Pancreas (tissue), 10 donors: ENCODE data around the gene CRACR2A. TPM values are rescaled to one million over a fixed set of nuclear protein-coding genes. Genes with fewer than 3 reads are reported as not detected.

ENCODE experiments used
- ATAC-seq, 4 donors: fragments of 200-7000 bp; cut with Tn5 transposase; one replicate each; pipeline versions ENCODE4 v1.8.0 to v1.9.1; 2020; ENCODE audit warnings: mild to moderate bottlenecking in 4 of 4, moderate library complexity in 4 of 4
- DNase-seq, 6 donors: peaks; one replicate each; pipeline ENCODE4 v3.0.0-alpha.2; 2020
- FAIRE-seq: peaks from 2 replicates; lab custom pipeline; 2012; peaks lifted over from hg19 to GRCh38; lab: Jason Lieb, UNC
- H3K27ac ChIP-seq, 4 donors: fragments of 200-600 bp; sonication (generic); 1 replicate in 3 of 4; 2 replicates in 1 of 4; pipeline versions ENCODE4 v1.5.0 to v1.8.0; 2020
- H3K27me3 ChIP-seq, 4 donors: fragments of 200-600 bp; one replicate each; pipeline ENCODE4 v1.8.0; 2021
- H3K36me3 ChIP-seq, 3 donors: fragments of 200-600 bp; sonication (generic) in 1 of 3; one replicate each; pipeline versions ENCODE4 v1.5.0 to v1.8.0; 2020 to 2021
- H3K4me1 ChIP-seq, 3 donors: fragments of 200-600 bp; one replicate each; pipeline ENCODE4 v1.8.0; 2021
- H3K4me3 ChIP-seq, 4 donors: fragments of 200-600 bp; sonication (generic) in 2 of 4; one replicate each; pipeline versions ENCODE4 v1.5.0 to v1.8.0; 2020 to 2021
- H3K9me3 ChIP-seq, 4 donors: fragments of 200-600 bp; one replicate each; pipeline ENCODE4 v1.8.0; 2021
- WGBS, 2 donors: extraction: QIAGEN DNeasy Blood & Tissue Kit; methylation state at CpG; one replicate each; pipeline ENCODE4 v1.1.7; 2013; 5-methylcytosine and 5-hydroxymethylcytosine counted together
- intact Hi-C, 3 donors: fragments of 100-400 bp; cut with DNase I; formaldehyde crosslinking; loops; one replicate each; pipeline versions ENCODE4 v1.11.1 to v1.14.2; 2022
- polyA plus RNA-seq, 2 donors: library from polyadenylated mRNA; stranded (reverse); fragments of 200-250 nt; gene quantifications; one replicate each; pipeline ENCODE4 v1.2.3, GENCODE V29; 2013
- total RNA-seq, 6 donors: library from RNA; stranded (reverse); fragmentation: NEBNext Ultra II Directional in 4 of 6; extraction: Animal tissue kit (Norgen Biotek cat#: 25700) in 4 of 6; gene quantifications; one replicate each; pipeline versions ENCODE4 v1.2.1 to v1.2.4, GENCODE V29; 2021 to 2023
- TF ChIP-seq, protein P1 (sequence below), 4 donors: fragments of 200-600 bp; sonication (generic) in 3 of 4; IDR thresholded peaks; one replicate each; pipeline versions ENCODE4 v1.5.0 to v1.8.0; 2021; ENCODE audit warnings: antibody characterized with exemption in 4 of 4
- donor health status: healthy with polysubstance abuse.
- donor health status: DM: no; HTN: no; CAD: no; lungs with moderate emphysema.
- donor health status: DM: no; HTN: no; CAD: no.
- donor health status: control.
- donor health status: control.
- donor health status: Bipolar disorder and iron deficiency.
- donor health status: DM: yes; HTN: yes; CAD: no.
- donor health status: DM: no; HTN: no; CAD: no.
- donor health status: DM: no; HTN: no; CAD: no.
- donor health status: DM: yes; HTN: yes; CAD: no.

CRACR2A gene
- total and polyA plus RNA-seq, 8 donors = 1.5 to 10.3 (median 7.3) TPM

DNA sequence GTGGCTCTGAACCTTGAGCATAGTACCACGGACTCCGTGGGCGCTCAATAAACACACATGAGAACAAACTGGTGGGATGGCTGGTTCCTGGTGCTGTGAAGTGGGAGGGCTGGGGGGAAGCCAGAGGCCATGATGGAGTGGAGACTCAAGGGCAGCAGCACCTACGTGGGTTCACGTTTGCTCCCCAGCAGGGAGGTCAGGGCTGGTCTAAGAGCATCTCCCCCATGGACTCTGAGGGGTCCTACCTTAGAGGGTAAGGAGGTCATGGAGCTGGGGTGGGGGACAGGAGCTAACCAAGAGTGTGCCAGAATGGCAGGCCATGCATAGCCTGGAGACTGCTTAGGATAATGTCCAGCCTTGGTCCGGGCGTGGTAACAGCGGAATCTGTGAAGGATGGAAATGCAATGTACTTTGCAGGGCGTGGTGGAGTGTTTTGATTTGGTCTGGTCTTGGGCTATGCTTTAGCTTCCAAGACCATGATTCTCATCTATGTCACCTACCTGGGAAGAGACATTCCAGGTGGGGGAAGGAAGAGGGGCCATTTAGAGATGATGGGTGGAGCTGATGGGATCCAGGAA, 158.9 kb downstream of the CRACR2A start:
- WGBS, 2 donors = 90 to 94% methylated on average over 9 of the region's 9 CpGs
- Histone ChIP-seq H3K36me3 (no peaks in the 10 kb centered on the region), H3K4me3 (no peak overlapping the region), H3K27me3 (no peaks in the 10 kb centered on the region), H3K9me3 (no peaks in the 10 kb centered on the region), H3K27ac (no peak overlapping the region), H3K4me1 (no peaks in the 10 kb centered on the region)
- ATAC-seq = no peak
- TF ChIP-seq, protein P1, sequence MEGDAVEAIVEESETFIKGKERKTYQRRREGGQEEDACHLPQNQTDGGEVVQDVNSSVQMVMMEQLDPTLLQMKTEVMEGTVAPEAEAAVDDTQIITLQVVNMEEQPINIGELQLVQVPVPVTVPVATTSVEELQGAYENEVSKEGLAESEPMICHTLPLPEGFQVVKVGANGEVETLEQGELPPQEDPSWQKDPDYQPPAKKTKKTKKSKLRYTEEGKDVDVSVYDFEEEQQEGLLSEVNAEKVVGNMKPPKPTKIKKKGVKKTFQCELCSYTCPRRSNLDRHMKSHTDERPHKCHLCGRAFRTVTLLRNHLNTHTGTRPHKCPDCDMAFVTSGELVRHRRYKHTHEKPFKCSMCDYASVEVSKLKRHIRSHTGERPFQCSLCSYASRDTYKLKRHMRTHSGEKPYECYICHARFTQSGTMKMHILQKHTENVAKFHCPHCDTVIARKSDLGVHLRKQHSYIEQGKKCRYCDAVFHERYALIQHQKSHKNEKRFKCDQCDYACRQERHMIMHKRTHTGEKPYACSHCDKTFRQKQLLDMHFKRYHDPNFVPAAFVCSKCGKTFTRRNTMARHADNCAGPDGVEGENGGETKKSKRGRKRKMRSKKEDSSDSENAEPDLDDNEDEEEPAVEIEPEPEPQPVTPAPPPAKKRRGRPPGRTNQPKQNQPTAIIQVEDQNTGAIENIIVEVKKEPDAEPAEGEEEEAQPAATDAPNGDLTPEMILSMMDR (IDR thresholded peaks at IDR 0.05) = no peak
- DNase-seq = peak in 1 of 6 donors; percentile 21
- intact Hi-C loops = no loop called here
- FAIRE-seq = no peak

DNA sequence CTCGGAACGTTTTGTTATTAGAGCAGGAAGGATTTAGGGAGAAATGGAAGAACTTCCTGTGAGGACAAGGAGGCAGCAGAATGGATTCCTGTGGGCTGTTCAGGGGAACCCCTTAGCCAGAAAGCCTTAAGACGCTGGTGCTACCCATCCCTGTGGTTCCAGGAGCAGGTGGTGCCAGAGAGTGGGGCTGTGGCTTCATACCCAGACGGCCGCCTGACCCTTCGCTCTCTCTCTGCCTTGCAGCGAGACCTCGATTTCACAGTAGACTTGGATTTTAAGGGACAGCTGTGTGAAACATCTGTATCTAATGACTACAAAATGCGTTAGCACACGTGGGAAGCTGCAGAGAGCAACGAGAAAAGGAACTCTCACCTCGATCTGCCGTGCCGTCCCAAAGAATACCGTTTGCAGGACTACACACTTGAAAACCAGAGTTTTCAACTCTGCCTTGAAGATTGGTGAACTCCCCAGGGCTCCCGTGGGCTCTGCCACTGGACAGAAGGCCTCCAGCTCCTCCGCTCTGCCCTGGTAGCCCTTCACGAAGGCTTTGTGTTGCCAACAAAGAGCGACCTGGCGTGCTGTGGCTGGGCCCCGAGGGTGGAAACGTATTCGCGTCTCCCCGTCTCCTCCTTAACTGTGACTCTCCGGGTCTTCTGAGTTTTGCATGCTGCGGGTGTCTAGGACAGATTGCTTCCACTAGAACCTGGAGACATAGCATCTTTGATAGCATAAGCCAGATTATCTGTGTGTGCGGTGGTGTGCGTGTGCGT, 159.9 kb downstream of the CRACR2A start:
- intact Hi-C loops = no loop called here
- Histone ChIP-seq H3K4me3 (no peak overlapping the region), H3K36me3 (no peaks in the 10 kb centered on the region), H3K27me3 (no peaks in the 10 kb centered on the region), H3K9me3 (no peaks in the 10 kb centered on the region), H3K27ac (no peak overlapping the region), H3K4me1 (no peaks in the 10 kb centered on the region)
- DNase-seq (no peak), ATAC-seq (no peak), FAIRE-seq (no peak)
- 86 to 88% methylated on average over 30 of the region's 30 CpGs for WGBS, 2 donors
- TF ChIP-seq, protein P1 (IDR thresholded peaks at IDR 0.05) = no peak

DNA sequence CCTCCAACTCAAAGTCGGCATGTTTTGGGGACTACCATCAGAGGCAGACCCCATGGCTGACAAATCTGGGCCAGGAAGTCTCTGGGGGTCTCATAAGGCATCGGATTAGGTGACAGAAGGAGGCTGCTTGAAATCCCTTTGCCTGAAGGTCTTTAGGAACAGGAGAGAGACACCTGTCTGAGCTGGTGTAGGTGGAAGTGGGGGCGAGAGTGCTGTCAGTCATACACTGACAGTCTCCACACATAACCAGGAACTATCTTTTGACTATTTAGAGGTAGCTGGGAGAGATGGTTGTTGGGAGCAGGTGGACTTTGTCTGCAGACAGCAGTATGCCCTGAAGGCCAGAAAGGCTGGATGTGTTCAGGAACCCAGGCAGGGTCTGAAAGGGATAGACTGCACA, 163.2 kb downstream of the CRACR2A start:
- H3K9me3 ChIP-seq = no peaks in the 10 kb centered on the region
- 84 to 86% methylated on average over 3 of the region's 3 CpGs for WGBS, 2 donors
- DNase-seq (no peak), ATAC-seq (no peak), FAIRE-seq (no peak)
- no peaks in the 10 kb centered on the region for H3K36me3 ChIP-seq
- intact Hi-C loops = no loop called here
- no peaks in the 10 kb centered on the region for H3K4me1 ChIP-seq
- no peak overlapping the region for H3K4me3 ChIP-seq
- H3K27ac ChIP-seq = no peak overlapping the region
- no peaks in the 10 kb centered on the region for H3K27me3 ChIP-seq
- TF ChIP-seq, protein P1 (IDR thresholded peaks at IDR 0.05) = no peak

DNA sequence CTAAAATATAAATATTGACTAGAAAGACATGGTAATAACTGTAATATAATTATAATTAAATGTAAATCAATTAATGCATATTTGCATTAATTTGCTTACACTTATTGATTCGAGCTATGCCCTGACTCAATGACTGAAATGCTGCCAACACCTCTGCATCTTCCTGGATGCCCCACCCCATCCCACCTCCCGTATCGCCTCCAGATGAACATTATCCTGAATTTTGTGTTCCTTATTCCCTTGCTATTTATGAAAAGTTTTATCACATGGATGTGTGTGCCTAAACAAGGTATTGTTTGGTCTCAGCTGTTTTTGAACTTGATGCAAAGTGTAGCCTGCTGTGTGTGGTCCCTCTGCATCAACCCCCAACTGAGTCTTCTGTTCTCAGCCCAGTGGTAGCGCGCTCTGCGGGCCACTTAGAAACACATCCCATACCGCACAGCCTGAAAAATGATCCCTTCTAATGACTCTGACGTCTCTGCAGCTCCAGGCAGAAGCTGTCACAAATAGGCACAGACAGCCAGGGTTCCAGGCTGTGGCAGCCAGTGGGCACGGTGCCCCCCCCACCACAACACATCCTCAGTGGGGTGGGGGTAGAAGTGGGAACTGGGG, 165.4 kb downstream of the CRACR2A start:
- H3K27ac ChIP-seq = no peak overlapping the region
- no peaks in the 10 kb centered on the region for H3K27me3 ChIP-seq
- no peaks in the 10 kb centered on the region for H3K9me3 ChIP-seq
- DNase-seq (peak in 1 of 6 donors; percentile 17), ATAC-seq (no peak), FAIRE-seq (no peak)
- H3K36me3 ChIP-seq = no peaks in the 10 kb centered on the region
- 78 to 79% methylated on average over 9 of the region's 9 CpGs for WGBS, 2 donors
- H3K4me3 ChIP-seq = no peak overlapping the region
- TF ChIP-seq, protein P1 (IDR thresholded peaks at IDR 0.05) = no peak
- H3K4me1 ChIP-seq = no peaks in the 10 kb centered on the region
- intact Hi-C loops = no loop called here
